Spleen (tissue), 11 donors: ENCODE results near the gene EPHB2. TPM values are rescaled to one million over a fixed set of nuclear protein-coding genes. Genes with fewer than 3 reads are reported as not detected.

Experiments used
- DNase-seq: peaks from one replicate; pipeline ENCODE4 v3.0.0-alpha.2; 2020
- H3K27ac ChIP-seq, 8 donors: fragments of 200-600 bp; sonication (generic) in 7 of 8; 1 replicate in 4 of 8; 2 replicates in 4 of 8; pipeline versions ENCODE4 v1.5.0 to v1.8.0; 2016 to 2021; ENCODE audit warnings: inconsistent platforms in 4 of 8, mild to moderate bottlenecking in 4 of 8, moderate library complexity in 1 of 8
- H3K27me3 ChIP-seq, 7 donors: fragments of 200-600 bp; sonication (generic) in 6 of 7; replicated peaks in 1 of 7; 1 replicate in 4 of 7; 2 replicates in 3 of 7; pipeline versions ENCODE4 v1.5.0 to v1.8.0; 2016 to 2021; ENCODE audit warnings: inconsistent platforms in 3 of 7, mild to moderate bottlenecking in 1 of 7
- H3K36me3 ChIP-seq, 6 donors: fragments of 200-600 bp; sonication (generic) in 5 of 6; 1 replicate in 4 of 6; 2 replicates in 2 of 6; pipeline versions ENCODE4 v1.5.0 to v1.8.0; 2016 to 2021; ENCODE audit warnings: inconsistent platforms in 2 of 6
- H3K4me1 ChIP-seq, 6 donors: fragments of 200-600 bp; sonication (generic) in 5 of 6; 1 replicate in 3 of 6; 2 replicates in 3 of 6; pipeline versions ENCODE4 v1.5.0 to v1.8.0; 2016 to 2021; ENCODE audit warnings: inconsistent platforms in 3 of 6
- H3K4me3 ChIP-seq, 8 donors: fragments of 200-600 bp; sonication (generic) in 7 of 8; 1 replicate in 4 of 8; 2 replicates in 4 of 8; pipeline versions ENCODE4 v1.5.0 to v1.8.0; 2016 to 2021; ENCODE audit warnings: inconsistent platforms in 4 of 8, mild to moderate bottlenecking in 4 of 8, moderate library complexity in 2 of 8
- H3K9me3 ChIP-seq, 8 donors: fragments of 200-600 bp; sonication (generic) in 7 of 8; 1 replicate in 4 of 8; 2 replicates in 4 of 8; pipeline versions ENCODE4 v1.5.0 to v1.8.0; 2016 to 2021; ENCODE audit warnings: inconsistent platforms in 4 of 8
- POLR2A ChIP-seq, 3 donors: fragments of 450-650 bp; IDR thresholded peaks; one replicate each; pipeline ENCODE4 v1.5.1; 2017; ENCODE audit warnings: antibody characterized with exemption in 3 of 3, mild to moderate bottlenecking in 1 of 3
- POLR2AphosphoS5 ChIP-seq, 3 donors: sonication (generic); formaldehyde crosslinking; IDR thresholded peaks; one replicate each; pipeline ENCODE4 v1.5.1; 2017; ENCODE audit warnings: antibody characterized with exemption in 3 of 3
- WGBS, 5 donors: extraction: QIAGEN DNeasy Blood & Tissue Kit in 3 of 5; methylation state at CpG; one replicate each; pipeline versions ENCODE4 v1.1.5 to v1.1.7; 2013 to 2018; 5-methylcytosine and 5-hydroxymethylcytosine counted together
- intact Hi-C: fragments of 100-400 bp; cut with DNase I; formaldehyde crosslinking; loops from one replicate; pipeline ENCODE4 v1.15.0; 2023; ENCODE audit warnings: low total_unique reads
- polyA plus RNA-seq, 3 donors: library from polyadenylated mRNA; stranded (reverse); fragments of 200-250 nt; gene quantifications; one replicate each; pipeline ENCODE4 v1.2.1, GENCODE V29; 2013
- total RNA-seq, 7 donors: library from RNA; depleted of rRNA in 3 of 7; stranded (reverse); fragments of >200 nt in 3 of 7; fragmentation: NEBNext Ultra II Directional in 4 of 7; extraction: Animal tissue kit (Norgen Biotek cat#: 25700) in 4 of 7; gene quantifications; one replicate each; pipeline versions ENCODE4 v1.1.0 to v1.2.1, GENCODE V29; 2016 to 2021
- TF ChIP-seq, protein P1 (sequence below), 11 experiments: fragments of 200-600 bp in 7 of 11; fragments of 450-650 bp in 4 of 11; sonication (generic) in 4 of 11; IDR thresholded peaks in 8 of 11; conservative IDR thresholded peaks in 3 of 11; 1 replicate in 7 of 11; 2 replicates in 4 of 11; pipeline versions ENCODE4 v1.4.0 to v1.8.0; 2016 to 2021; ENCODE audit warnings: antibody characterized with exemption in 11 of 11, inconsistent platforms in 4 of 11, mild to moderate bottlenecking in 1 of 11
- donor health status: healthy with polysubstance abuse.
- donor health status: DM: no; HTN: no; CAD: no; lungs with moderate emphysema.
- donor health status: DM: no; HTN: no; CAD: no.
- donor health status: Bipolar disorder and iron deficiency.
- donor health status: healthy.
- donor health status: DM: no; HTN: no; CAD: no.
- donor health status: DM: yes; HTN: yes; CAD: no.

Gene EPHB2
- total and polyA plus RNA-seq, 10 donors: 0.67 to 9.3 (median 6.3) TPM

DNA sequence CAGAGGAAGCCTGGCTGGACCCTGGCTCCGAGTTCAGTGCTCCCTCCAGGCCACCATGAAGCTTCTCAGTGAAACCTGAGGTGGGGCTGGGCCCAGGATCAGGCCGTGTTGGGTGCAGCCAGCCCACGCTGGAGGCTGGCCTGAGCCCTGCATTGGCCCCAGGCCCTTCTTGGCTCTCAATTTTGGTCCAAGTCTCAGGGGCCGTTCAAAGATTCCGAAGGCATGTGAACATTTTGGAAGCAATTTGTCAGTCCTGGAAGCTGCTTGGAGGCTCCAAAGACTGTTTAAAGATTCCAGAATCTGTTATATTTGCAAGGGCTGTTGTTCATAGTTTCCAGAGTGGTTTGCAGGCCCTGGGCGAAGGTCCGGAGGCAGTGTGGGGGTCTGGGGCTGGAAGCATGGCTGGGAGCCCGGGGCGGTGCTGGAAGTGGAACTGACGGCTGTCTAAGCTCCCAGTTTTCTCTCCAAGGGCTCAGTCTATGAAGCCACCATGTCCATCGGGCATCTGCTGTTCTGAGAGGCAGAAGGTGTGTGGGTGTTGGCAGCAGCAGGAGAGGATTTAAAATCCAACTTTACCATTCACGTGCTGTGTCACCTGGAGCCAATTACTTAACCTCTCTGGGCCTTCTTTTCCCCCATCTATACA, 104.9 kb downstream of the EPHB2 start:
- Histone ChIP-seq H3K4me3 (no peak overlapping the region), H3K36me3 (no peaks in the 10 kb centered on the region), H3K4me1 (no peaks in the 10 kb centered on the region), H3K27ac (no peak overlapping the region), H3K27me3 (peaks cover 0 to 7% (median 0%) of the 10 kb centered on the region in 7 donors), H3K9me3 (no peaks in the 10 kb centered on the region)
- 71 to 77% (median 75%) methylated on average over 9 to 12 of the region's 12 CpGs for WGBS, 5 donors
- intact Hi-C loops: no loop called here
- no peak for TF ChIP-seq POLR2A (IDR thresholded peaks at IDR 0.05)
- TF ChIP-seq, protein P1, sequence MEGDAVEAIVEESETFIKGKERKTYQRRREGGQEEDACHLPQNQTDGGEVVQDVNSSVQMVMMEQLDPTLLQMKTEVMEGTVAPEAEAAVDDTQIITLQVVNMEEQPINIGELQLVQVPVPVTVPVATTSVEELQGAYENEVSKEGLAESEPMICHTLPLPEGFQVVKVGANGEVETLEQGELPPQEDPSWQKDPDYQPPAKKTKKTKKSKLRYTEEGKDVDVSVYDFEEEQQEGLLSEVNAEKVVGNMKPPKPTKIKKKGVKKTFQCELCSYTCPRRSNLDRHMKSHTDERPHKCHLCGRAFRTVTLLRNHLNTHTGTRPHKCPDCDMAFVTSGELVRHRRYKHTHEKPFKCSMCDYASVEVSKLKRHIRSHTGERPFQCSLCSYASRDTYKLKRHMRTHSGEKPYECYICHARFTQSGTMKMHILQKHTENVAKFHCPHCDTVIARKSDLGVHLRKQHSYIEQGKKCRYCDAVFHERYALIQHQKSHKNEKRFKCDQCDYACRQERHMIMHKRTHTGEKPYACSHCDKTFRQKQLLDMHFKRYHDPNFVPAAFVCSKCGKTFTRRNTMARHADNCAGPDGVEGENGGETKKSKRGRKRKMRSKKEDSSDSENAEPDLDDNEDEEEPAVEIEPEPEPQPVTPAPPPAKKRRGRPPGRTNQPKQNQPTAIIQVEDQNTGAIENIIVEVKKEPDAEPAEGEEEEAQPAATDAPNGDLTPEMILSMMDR (IDR thresholded peaks at IDR 0.05 in 8 of 11, conservative IDR thresholded peaks at IDR 0.05 in 3 of 11): no peak
- TF ChIP-seq POLR2AphosphoS5 (IDR thresholded peaks at IDR 0.05): no peak
- DNase-seq: peak; percentile 25

DNA sequence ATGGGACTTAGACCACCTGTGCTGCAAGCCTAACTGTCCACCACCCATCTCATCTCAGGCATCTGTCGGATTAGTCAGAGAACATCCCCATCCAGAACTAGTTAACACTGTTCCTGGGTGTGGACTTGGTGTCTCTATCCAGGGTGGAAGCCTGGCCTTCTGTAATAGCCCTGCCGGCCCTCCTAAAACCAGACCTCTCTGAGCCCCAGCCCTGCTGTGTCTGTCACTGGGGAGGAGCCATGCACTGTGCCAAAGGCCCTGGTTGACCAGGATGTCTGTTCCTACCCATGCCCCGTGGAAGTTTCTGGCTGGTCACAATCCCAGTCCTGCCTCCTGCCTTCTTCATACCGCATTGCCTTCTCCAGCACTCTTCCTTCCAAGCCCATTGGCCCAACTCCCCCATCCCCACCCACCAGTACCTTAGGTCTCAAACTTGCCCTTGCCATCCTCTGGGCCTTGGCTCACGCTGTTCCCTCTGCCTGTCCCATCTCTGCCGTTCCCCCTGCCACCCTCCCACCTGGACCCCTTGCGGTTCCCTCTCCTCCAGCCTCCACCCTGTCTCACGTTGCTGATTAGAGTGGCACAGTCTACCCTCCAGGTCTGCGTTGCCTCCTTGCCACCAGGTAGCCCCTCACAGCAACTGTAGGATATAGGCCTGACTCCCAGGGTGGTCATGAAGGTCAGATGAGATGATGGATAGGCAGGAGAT, 105.6 kb downstream of the EPHB2 start:
- peak; percentile 65 for DNase-seq
- H3K4me1 ChIP-seq: no peaks in the 10 kb centered on the region
- H3K27ac ChIP-seq: no peak overlapping the region
- no peaks in the 10 kb centered on the region for H3K36me3 ChIP-seq
- H3K27me3 ChIP-seq: peaks cover 0 to 7% (median 0%) of the 10 kb centered on the region in 7 donors
- no peak overlapping the region for H3K4me3 ChIP-seq
- H3K9me3 ChIP-seq: no peaks in the 10 kb centered on the region
- 82 to 95% (median 90%) methylated on average over 9 of the region's 9 CpGs for WGBS, 5 donors
- TF ChIP-seq, protein P1 (IDR thresholded peaks at IDR 0.05 in 8 of 11, conservative IDR thresholded peaks at IDR 0.05 in 3 of 11): no peak
- TF ChIP-seq POLR2A (IDR thresholded peaks at IDR 0.05) (no peak), POLR2AphosphoS5 (IDR thresholded peaks at IDR 0.05) (no peak)
- intact Hi-C loops: no loop called here

DNA sequence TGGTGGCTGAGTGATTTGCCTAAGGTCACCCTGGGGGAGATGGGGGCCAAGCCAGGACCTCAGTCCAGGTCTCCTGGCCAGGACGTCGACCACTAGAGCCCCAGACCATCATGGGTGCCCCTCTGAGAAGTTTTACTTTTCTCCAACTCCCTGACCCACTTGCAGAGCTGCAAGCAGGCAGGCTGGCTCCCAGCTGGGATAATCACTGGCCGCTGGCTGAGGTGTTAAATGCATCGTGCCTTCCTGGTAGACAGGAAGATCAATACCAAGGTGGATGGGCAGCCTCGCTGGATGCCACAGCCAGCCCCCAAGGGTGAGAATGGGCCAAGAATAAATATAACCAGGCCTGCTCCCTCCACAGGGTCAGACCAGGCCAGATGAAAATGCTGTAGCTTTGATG, 106.2 kb downstream of the EPHB2 start:
- no peaks in the 10 kb centered on the region for H3K9me3 ChIP-seq
- TF ChIP-seq, protein P1 (IDR thresholded peaks at IDR 0.05 in 8 of 11, conservative IDR thresholded peaks at IDR 0.05 in 3 of 11): no peak
- no peak for TF ChIP-seq POLR2AphosphoS5 (IDR thresholded peaks at IDR 0.05)
- H3K4me3 ChIP-seq: no peak overlapping the region
- DNase-seq: peak; percentile 43
- intact Hi-C loops: no loop called here
- peaks cover 0 to 7% (median 0%) of the 10 kb centered on the region in 7 donors for H3K27me3 ChIP-seq
- WGBS, 5 donors: 75 to 91% (median 89%) methylated on average over 4 to 5 of the region's 5 CpGs
- no peaks in the 10 kb centered on the region for H3K36me3 ChIP-seq
- H3K27ac ChIP-seq: no peak overlapping the region
- H3K4me1 ChIP-seq: no peaks in the 10 kb centered on the region

DNA sequence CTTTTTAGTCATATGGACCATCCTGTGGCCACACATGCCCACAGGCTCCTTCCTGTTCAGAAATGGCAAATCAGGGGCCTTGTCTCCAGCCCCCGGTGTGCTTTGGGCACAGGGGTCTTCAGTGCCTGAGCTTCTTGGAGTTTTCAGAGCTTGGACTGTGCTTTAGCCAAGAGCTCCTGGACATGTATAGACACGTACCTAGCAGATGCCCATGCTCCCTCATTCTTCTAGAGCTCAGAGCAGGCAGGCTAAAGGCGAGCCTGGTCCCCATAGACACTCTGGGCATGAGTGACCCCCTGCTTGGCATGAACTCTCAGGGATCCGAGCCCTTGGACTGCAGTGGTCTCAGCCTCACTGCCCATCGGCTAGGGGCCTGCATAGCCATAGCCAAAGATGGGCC, 106.8 kb downstream of the EPHB2 start:
- no peaks in the 10 kb centered on the region for H3K36me3 ChIP-seq
- TF ChIP-seq POLR2AphosphoS5 (IDR thresholded peaks at IDR 0.05) (no peak), POLR2A (IDR thresholded peaks at IDR 0.05) (no peak)
- TF ChIP-seq, protein P1 (IDR thresholded peaks at IDR 0.05 in 8 of 11, conservative IDR thresholded peaks at IDR 0.05 in 3 of 11): no peak
- H3K9me3 ChIP-seq: no peaks in the 10 kb centered on the region
- peak; percentile 47 for DNase-seq
- 78 to 90% (median 83%) methylated on average over 2 to 5 of the region's 5 CpGs for WGBS, 5 donors
- no peak overlapping the region for H3K27ac ChIP-seq
- peaks cover 0 to 7% (median 0%) of the 10 kb centered on the region in 7 donors for H3K27me3 ChIP-seq
- intact Hi-C loops: no loop called here
- no peaks in the 10 kb centered on the region for H3K4me1 ChIP-seq
- H3K4me3 ChIP-seq: no peak overlapping the region
